H1 (cell line): ENCODE data around the gene DNAJB1. TPM values are rescaled to one million over a fixed set of nuclear protein-coding genes. Genes with fewer than 3 reads are reported as not detected.

Source experiments
- CTCF ChIA-PET: fragments of 300-600 bp; sonication (Branson Sonifier 250); formaldehyde crosslinking; loops from one replicate; lab custom pipeline; 2021; ENCODE audit not compliant: partially characterized antibody; lab: Charles Lee
- POLR2A ChIA-PET: fragments of 300-600 bp; sonication (Branson Sonifier 250); formaldehyde crosslinking; loops from one replicate; lab custom pipeline; 2021; ENCODE audit warnings: inconsistent platforms; ENCODE audit not compliant: partially characterized antibody; lab: Charles Lee
- DNase-seq, 2 experiments: peaks; one replicate each; pipeline versions ENCODE4 v3.0.0 to v3.0.0-alpha.2; 2010 to 2022; ENCODE audit warnings: low spot score in 2 of 2, low read depth in 1 of 2, mixed read lengths in 1 of 2
- FAIRE-seq: peaks from 2 replicates; lab custom pipeline; 2011; peaks lifted over from hg19 to GRCh38; lab: Jason Lieb, UNC
- H2AFZ ChIP-seq: 2 replicates; pipeline ENCODE4 v1.8.1; 2012; ENCODE audit warnings: low read length, inconsistent platforms
- H2AK5ac ChIP-seq: 2 replicates; pipeline ENCODE4 v1.6.1; 2013; ENCODE audit warnings: low read depth, low read length
- H2BK120ac ChIP-seq: replicated peaks from 2 replicates; pipeline ENCODE3; 2013; ENCODE audit warnings: low read depth, low read length, inconsistent platforms
- H2BK12ac ChIP-seq: 2 replicates; pipeline ENCODE4 v1.6.1; 2013; ENCODE audit warnings: low read depth, low read length
- H2BK15ac ChIP-seq: 2 replicates; pipeline ENCODE4 v1.6.1; 2013; ENCODE audit warnings: low read length
- H2BK20ac ChIP-seq: 2 replicates; pipeline ENCODE4 v1.6.1; 2013; ENCODE audit warnings: low read length
- H2BK5ac ChIP-seq: 2 replicates; pipeline ENCODE4 v1.6.1; 2013; ENCODE audit warnings: low read depth, low read length
- H3K14ac ChIP-seq: 2 replicates; pipeline ENCODE4 v1.6.1; 2013; ENCODE audit warnings: inconsistent platforms; ENCODE audit not compliant: insufficient read length
- H3K18ac ChIP-seq: 2 replicates; pipeline ENCODE4 v1.6.1; 2013; ENCODE audit warnings: low read length; ENCODE audit errors: extremely low read depth
- H3K23ac ChIP-seq: 2 replicates; pipeline ENCODE4 v1.6.1; 2013; ENCODE audit warnings: inconsistent platforms; ENCODE audit not compliant: insufficient read length
- H3K23me2 ChIP-seq: 2 replicates; pipeline ENCODE4 v1.6.1; 2013; ENCODE audit warnings: low read depth, low read length
- H3K27ac ChIP-seq: 2 replicates; pipeline ENCODE4 v1.6.1; 2011; ENCODE audit warnings: low read depth, low read length, inconsistent platforms
- H3K27me3 ChIP-seq, 4 experiments: replicated peaks in 1 of 4; 1 replicate in 1 of 4; 2 replicates in 3 of 4; pipeline versions ENCODE4 v1.6.1 to v1.8.1; 2011 to 2013; ENCODE audit warnings: low read length in 3 of 4, mild to moderate bottlenecking in 3 of 4, inconsistent platforms in 2 of 4, mixed read lengths in 2 of 4, moderate library complexity in 1 of 4; ENCODE audit not compliant: control insufficient read depth in 3 of 4, insufficient read depth in 3 of 4; ENCODE audit errors: extremely low read depth in 1 of 4
- H3K36me3 ChIP-seq, 4 experiments: 2 replicates each; pipeline versions ENCODE4 v1.6.1 to v1.8.1; 2011 to 2013; ENCODE audit warnings: mild to moderate bottlenecking in 4 of 4, low read length in 3 of 4, moderate library complexity in 2 of 4, control low read depth in 1 of 4, inconsistent platforms in 1 of 4; ENCODE audit not compliant: insufficient read depth in 4 of 4, control insufficient read depth in 2 of 4
- H3K4ac ChIP-seq: replicated peaks from 2 replicates; pipeline ENCODE3; 2013; ENCODE audit warnings: low read length, low read depth, mixed read lengths, inconsistent platforms; ENCODE audit not compliant: insufficient read length
- H3K4me1 ChIP-seq, 4 experiments: replicated peaks in 1 of 4; 1 replicate in 1 of 4; 2 replicates in 3 of 4; pipeline versions ENCODE4 v1.6.1 to v1.8.1; 2011 to 2013; ENCODE audit warnings: low read length in 3 of 4, inconsistent platforms in 2 of 4, mixed read lengths in 1 of 4; ENCODE audit not compliant: insufficient read depth in 4 of 4, control insufficient read depth in 3 of 4
- H3K4me2 ChIP-seq, 2 experiments: 2 replicates each; pipeline versions ENCODE4 v1.6.1 to v1.8.1; 2011 to 2013; ENCODE audit warnings: low read depth in 2 of 2, low read length in 2 of 2, control low read depth in 1 of 2, inconsistent platforms in 1 of 2, mild to moderate bottlenecking in 1 of 2; ENCODE audit not compliant: insufficient read depth in 1 of 2
- H3K4me3 ChIP-seq, 4 experiments: fragments of 200-600, 300-600 bp in 1 of 4; sonication (generic), shearing (Covaris generic), sonication (Bioruptor Twin) in 1 of 4; 2 replicates each; pipeline versions ENCODE4 v1.5.1 to v1.8.1; 2011 to 2016; ENCODE audit warnings: low read length in 4 of 4, low read depth in 3 of 4, control low read depth in 2 of 4, inconsistent platforms in 2 of 4, mild to moderate bottlenecking in 2 of 4, mixed read lengths in 1 of 4, moderate library complexity in 1 of 4; ENCODE audit not compliant: insufficient read depth in 2 of 4; ENCODE audit errors: extremely low read depth in 1 of 4
- H3K56ac ChIP-seq: replicated peaks from 2 replicates; pipeline ENCODE3; 2013; ENCODE audit warnings: low read depth, mild to moderate bottlenecking, mixed read lengths, low read length, inconsistent platforms; ENCODE audit not compliant: insufficient read length
- H3K79me1 ChIP-seq: 2 replicates; pipeline ENCODE4 v1.6.1; 2013; ENCODE audit warnings: low read depth, low read length, control low read depth
- H3K79me2 ChIP-seq, 2 experiments: 2 replicates each; pipeline versions ENCODE4 v1.6.1 to v1.8.1; 2012 to 2013; ENCODE audit warnings: low read length in 2 of 2, mild to moderate bottlenecking in 2 of 2, inconsistent platforms in 1 of 2; ENCODE audit not compliant: insufficient read depth in 2 of 2, control insufficient read depth in 1 of 2
- H3K9ac ChIP-seq, 4 experiments: replicated peaks in 1 of 4; 1 replicate in 1 of 4; 2 replicates in 3 of 4; pipeline versions ENCODE4 v1.6.1 to v1.8.1; 2011 to 2013; ENCODE audit warnings: low read depth in 3 of 4, low read length in 3 of 4, control low read depth in 2 of 4, mild to moderate bottlenecking in 2 of 4, moderate library complexity in 2 of 4, inconsistent platforms in 1 of 4; ENCODE audit errors: extremely low read depth in 1 of 4
- H3K9me3 ChIP-seq, 2 experiments: 2 replicates each; pipeline versions ENCODE4 v1.6.1 to v1.8.1; 2012 to 2013; ENCODE audit warnings: mild to moderate bottlenecking in 2 of 2, moderate library complexity in 2 of 2, control low read depth in 1 of 2, inconsistent platforms in 1 of 2, low read depth in 1 of 2, low read length in 1 of 2, mixed read lengths in 1 of 2; ENCODE audit not compliant: insufficient read depth in 2 of 2
- H4K20me1 ChIP-seq, 2 experiments: replicated peaks in 1 of 2; 2 replicates each; pipeline versions ENCODE3 to v1.8.1; 2011 to 2013; ENCODE audit warnings: inconsistent platforms in 2 of 2, low read length in 2 of 2, mild to moderate bottlenecking in 1 of 2; ENCODE audit not compliant: insufficient read depth in 2 of 2, control insufficient read depth in 1 of 2
- H4K5ac ChIP-seq: 2 replicates; pipeline ENCODE4 v1.6.1; 2013; ENCODE audit warnings: low read length, low read depth, mixed read lengths, inconsistent platforms; ENCODE audit not compliant: insufficient read length
- H4K8ac ChIP-seq: 2 replicates; pipeline ENCODE4 v1.8.0; 2013; ENCODE audit warnings: mild to moderate bottlenecking, moderate library complexity, low read length, inconsistent platforms; ENCODE audit not compliant: insufficient read depth; ENCODE audit errors: extremely low read depth
- H4K91ac ChIP-seq: replicated peaks from 2 replicates; pipeline ENCODE3; 2013; ENCODE audit warnings: low read length, mixed read lengths, inconsistent platforms; ENCODE audit not compliant: insufficient read length
- JUND ChIP-seq: IDR thresholded peaks from 2 replicates; pipeline ENCODE4 v1.6.1; 2011; ENCODE audit warnings: mild to moderate bottlenecking, improper control_type of control experiment, low read length
- KDM1A ChIP-seq: fragments of 200-600, 300-600 bp; sonication (generic); IDR thresholded peaks from 2 replicates; pipeline ENCODE4 v1.7.1; 2016; ENCODE audit warnings: mild to moderate bottlenecking, low read length, borderline replicate concordance
- NRF1 ChIP-seq: IDR thresholded peaks from 2 replicates; pipeline ENCODE4 v1.6.1; 2011; ENCODE audit warnings: mild to moderate bottlenecking, low read depth, low read length, improper control_type of control experiment
- TAF7 ChIP-seq: optimal IDR thresholded peaks from 2 replicates; pipeline ENCODE3; 2011; ENCODE audit warnings: low read depth, mild to moderate bottlenecking, inconsistent platforms, low read length, moderate library complexity, borderline replicate concordance
- TBP ChIP-seq: IDR thresholded peaks from 2 replicates; pipeline ENCODE4 v1.6.1; 2011; ENCODE audit warnings: low read depth, low read length, improper control_type of control experiment
- USF2 ChIP-seq: IDR thresholded peaks from 2 replicates; pipeline ENCODE4 v1.6.1; 2011; ENCODE audit warnings: low read length, improper control_type of control experiment
- WGBS, 2 experiments: shearing (Covaris generic) in 1 of 2; methylation state at CpG; one replicate each; pipeline versions ENCODE4 v1.1.6 to v1.1.7; 2013 to 2015; ENCODE audit warnings: low lambda C conversion rate in 2 of 2, mixed read lengths in 2 of 2, inconsistent platforms in 1 of 2, low coverage in 1 of 2, missing lambda C conversion rate in 1 of 2; ENCODE audit not compliant: insufficient replicate concordance in 2 of 2, insufficient coverage in 1 of 2, insufficient read length in 1 of 2; ENCODE audit errors: extremely low coverage in 1 of 2, missing lambda C conversion rate in 1 of 2; 5-methylcytosine and 5-hydroxymethylcytosine counted together
- polyA plus RNA-seq, 7 experiments: library from polyadenylated mRNA; depleted of rRNA in 3 of 7; stranded (reverse) in 5 of 7; unstranded in 2 of 7; fragments of >200 nt in 5 of 7; fragments of 200-250 nt in 2 of 7; gene quantifications; 1 replicate in 5 of 7; 2 replicates in 1 of 7; 4 replicates in 1 of 7; pipeline versions ENCODE4 v1.2.1 to v1.2.3, GENCODE V29; 2011 to 2013; ENCODE audit warnings: missing spikeins in 2 of 7, mixed read lengths in 2 of 7
- total RNA-seq: library from RNA; stranded (reverse); fragmentation: NEBNext Ultra II Directional; extraction: Animal tissue kit (Norgen Biotek cat#: 25700); gene quantifications from 2 replicates; pipeline ENCODE4 v1.2.1, GENCODE V29; 2021
- TF ChIP-seq, protein P1 (sequence below), 3 experiments: IDR thresholded peaks; 1 replicate in 2 of 3; 2 replicates in 1 of 3; pipeline versions ENCODE4 v1.5.1 to v1.6.1; 2011; ENCODE audit warnings: low read length in 3 of 3, mild to moderate bottlenecking in 3 of 3, inconsistent platforms in 2 of 3, low read depth in 1 of 3, moderate library complexity in 1 of 3; ENCODE audit not compliant: insufficient read depth in 1 of 3; ENCODE audit errors: control extremely low read depth in 1 of 3

The DNAJB1 gene
- total and polyA plus RNA-seq, 2 of the 8 experiments (the other 6 are each of a cell fraction or from before 2014, with no cell fraction given) = 62.9 to 64.3 TPM

DNA sequence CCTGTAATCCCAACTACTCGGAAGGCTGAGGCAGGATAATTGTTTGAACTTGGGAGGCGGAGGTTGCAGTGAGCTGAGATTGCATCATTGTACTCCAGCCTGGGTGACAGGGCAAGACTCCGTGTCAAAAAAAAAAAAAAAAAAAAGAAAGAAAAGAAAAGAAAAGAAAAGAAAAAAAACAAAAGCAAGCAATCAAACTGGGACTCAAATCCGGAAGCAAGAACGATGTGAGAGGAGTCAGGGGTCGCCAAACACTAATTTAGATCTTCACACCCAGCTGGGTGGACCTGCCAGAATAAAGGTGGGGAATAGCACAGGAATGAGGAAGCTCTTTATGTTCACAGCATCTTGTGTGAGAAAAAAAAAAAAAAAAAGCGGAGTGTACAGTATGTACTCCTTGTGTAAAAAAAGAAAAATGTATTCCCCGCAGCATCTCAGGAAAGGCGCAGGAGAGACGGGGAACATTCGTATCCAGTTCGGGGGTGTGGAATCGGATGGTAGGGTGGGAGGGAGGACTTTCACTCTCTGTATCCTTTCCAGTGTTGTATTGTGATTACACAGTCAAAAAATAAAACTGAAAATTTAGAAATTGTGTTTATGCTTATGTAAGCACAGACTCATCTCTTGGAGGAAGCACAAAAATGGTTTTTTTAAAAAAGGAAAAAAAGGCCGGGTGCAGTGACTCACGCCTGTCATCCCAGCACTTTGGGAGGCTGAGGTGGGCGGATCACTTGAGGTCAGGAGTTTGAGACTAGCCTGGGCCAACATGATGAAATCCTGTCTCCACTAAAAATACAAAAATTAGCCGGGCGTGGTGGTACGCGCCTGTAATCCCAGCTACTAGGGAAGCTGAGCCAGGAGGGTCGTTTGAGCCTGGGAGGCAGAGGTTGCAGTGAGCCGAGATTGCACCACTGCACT lies 7.6 kb downstream of the DNAJB1 start:
- WGBS, 2 experiments = 92% methylated on average over 19 of the region's 22 CpGs; no CpG with 5 or more reads in 1 of the 2 experiments
- Histone ChIP-seq H3K56ac (no peak overlapping the region), H3K36me3 (peaks cover 7 to 17% (median 12%) of the 10 kb centered on the region in 4 experiments; a peak in 7 of 8 replicates), H3K9ac (no peak overlapping the region), H3K4ac (no peak overlapping the region), H3K79me2 (peaks cover 0 to 4% of the 10 kb centered on the region in 2 experiments; a peak in 1 of 4 replicates), H4K8ac (no peak overlapping the region), H4K5ac (no peak overlapping the region), H3K18ac (no peak overlapping the region), H3K4me1 (peaks cover 0 to 4% (median 2%) of the 10 kb centered on the region in 4 experiments; a peak in 3 of 7 replicates), H2BK120ac (no peak overlapping the region), H3K79me1 (peaks cover under 1% of the 10 kb centered on the region; the same call in 1 of the 2 replicates), H2BK15ac (no peak overlapping the region), H4K91ac (no peak overlapping the region), H3K14ac (no peak overlapping the region), H2AK5ac (no peak overlapping the region), H3K23ac (no peak overlapping the region), H4K20me1 (peaks cover 0 to 10% of the 10 kb centered on the region in 2 experiments), H3K27ac (no peak overlapping the region), H3K27me3 (no peaks in the 10 kb centered on the region), H3K4me2 (no peak overlapping the region), H3K4me3 (no peak overlapping the region), H2AFZ (no peak overlapping the region), H2BK20ac (no peak overlapping the region), H2BK12ac (no peak overlapping the region), H3K9me3 (no peaks in the 10 kb centered on the region), H3K23me2 (no peaks in the 10 kb centered on the region), H2BK5ac (no peak overlapping the region)
- FAIRE-seq (no peak), DNase-seq (no peak)
- ChIA-PET CTCF (interaction anchor here (0.8 to 1.3 kb wide), 4 partner anchors 13 to 745 kb away, joined by 3 to 4 read pairs (median 4); no protein-coding TSS in a partner anchor), POLR2A (interaction anchor here (0.7 to 1.5 kb wide), 2 partner anchors 15 to 40 kb away, joined by 3 to 5 read pairs; partner anchors contain the start of gene GIPC1)
- TF ChIP-seq NRF1 = no peak
- TF ChIP-seq, protein P1, sequence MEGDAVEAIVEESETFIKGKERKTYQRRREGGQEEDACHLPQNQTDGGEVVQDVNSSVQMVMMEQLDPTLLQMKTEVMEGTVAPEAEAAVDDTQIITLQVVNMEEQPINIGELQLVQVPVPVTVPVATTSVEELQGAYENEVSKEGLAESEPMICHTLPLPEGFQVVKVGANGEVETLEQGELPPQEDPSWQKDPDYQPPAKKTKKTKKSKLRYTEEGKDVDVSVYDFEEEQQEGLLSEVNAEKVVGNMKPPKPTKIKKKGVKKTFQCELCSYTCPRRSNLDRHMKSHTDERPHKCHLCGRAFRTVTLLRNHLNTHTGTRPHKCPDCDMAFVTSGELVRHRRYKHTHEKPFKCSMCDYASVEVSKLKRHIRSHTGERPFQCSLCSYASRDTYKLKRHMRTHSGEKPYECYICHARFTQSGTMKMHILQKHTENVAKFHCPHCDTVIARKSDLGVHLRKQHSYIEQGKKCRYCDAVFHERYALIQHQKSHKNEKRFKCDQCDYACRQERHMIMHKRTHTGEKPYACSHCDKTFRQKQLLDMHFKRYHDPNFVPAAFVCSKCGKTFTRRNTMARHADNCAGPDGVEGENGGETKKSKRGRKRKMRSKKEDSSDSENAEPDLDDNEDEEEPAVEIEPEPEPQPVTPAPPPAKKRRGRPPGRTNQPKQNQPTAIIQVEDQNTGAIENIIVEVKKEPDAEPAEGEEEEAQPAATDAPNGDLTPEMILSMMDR (IDR thresholded peaks at IDR 0.05; ENCODE audit: control extremely low read depth in 1 of 3, insufficient read depth in 1 of 3, low read depth in 1 of 3, low read length in 3 of 3) = no peak
- TF ChIP-seq TBP = no peak
- TF ChIP-seq JUND = no peak
- TF ChIP-seq USF2 = no peak
- no peak for TF ChIP-seq KDM1A
- TF ChIP-seq TAF7 = no peak
